ENCODE data around the gene PFKP.
"Not testable (repeated sequence)": the region's sequence is repeated elsewhere in the genome, so short reads cannot be mapped to it uniquely, and the experiment has no call there.

PFKP gene

DNA sequence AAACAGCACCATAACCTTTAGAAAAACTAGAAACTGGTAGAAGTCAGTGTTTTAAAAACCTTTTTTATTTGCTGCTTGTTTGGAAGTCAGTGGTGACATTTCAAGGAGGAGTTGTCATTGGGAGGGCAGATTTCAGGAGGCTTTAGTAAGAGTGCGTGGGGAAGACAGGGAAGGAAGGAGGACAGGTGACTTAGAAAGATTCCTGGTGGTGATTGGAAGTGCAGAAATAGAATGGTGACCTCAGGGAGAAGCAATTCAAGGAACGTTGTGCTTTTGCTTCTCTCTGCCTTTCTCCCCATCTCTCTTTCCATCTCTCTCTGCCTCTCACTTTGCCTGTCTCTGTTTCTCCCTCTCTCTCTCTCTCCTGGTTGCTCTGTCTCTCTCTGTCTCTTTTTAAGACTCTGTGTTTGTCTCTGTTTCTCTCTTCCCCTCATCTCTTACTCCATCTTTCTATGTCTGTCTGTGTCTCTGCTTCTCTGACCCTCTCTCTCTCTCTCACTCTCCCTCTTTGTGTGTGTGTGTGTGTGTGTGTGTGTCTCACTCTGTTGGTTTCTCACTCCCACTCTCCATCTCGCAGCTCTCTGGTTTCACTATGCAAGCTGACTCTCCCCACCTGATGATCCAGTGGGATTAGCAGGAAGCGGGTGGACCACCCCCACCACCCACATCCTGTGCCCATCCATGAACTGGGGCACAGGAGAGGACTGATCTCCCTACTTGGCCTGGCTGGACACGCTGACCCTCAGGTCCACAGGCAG lies 10.9 kb upstream of the PFKP start:
- no peak overlapping the region for H3K27ac ChIP-seq
- no peak for TF ChIP-seq ZFX (IDR thresholded peaks at IDR 0.05; ENCODE audit: borderline replicate concordance)
- TF ChIP-seq, protein P1, sequence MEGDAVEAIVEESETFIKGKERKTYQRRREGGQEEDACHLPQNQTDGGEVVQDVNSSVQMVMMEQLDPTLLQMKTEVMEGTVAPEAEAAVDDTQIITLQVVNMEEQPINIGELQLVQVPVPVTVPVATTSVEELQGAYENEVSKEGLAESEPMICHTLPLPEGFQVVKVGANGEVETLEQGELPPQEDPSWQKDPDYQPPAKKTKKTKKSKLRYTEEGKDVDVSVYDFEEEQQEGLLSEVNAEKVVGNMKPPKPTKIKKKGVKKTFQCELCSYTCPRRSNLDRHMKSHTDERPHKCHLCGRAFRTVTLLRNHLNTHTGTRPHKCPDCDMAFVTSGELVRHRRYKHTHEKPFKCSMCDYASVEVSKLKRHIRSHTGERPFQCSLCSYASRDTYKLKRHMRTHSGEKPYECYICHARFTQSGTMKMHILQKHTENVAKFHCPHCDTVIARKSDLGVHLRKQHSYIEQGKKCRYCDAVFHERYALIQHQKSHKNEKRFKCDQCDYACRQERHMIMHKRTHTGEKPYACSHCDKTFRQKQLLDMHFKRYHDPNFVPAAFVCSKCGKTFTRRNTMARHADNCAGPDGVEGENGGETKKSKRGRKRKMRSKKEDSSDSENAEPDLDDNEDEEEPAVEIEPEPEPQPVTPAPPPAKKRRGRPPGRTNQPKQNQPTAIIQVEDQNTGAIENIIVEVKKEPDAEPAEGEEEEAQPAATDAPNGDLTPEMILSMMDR (IDR thresholded peaks at IDR 0.05): no peak

DNA sequence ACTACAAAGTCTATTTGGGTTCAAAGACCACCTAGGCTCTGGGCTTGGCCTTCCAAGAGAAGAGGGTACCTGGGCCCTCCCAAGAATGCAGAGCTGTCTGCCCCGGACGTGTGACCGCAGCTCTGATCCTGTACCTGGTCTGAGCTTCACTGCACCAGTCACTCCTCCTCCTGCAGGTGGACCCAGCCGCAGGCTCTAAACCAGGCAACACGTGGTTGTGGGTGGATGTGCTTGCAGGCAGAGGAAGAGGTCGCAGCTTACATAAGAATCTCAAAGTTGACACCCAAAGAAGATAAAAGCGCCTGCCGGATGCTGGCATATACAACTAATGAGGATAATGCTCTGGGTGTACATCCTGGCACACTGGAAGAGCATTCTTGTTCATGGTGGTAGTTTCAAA lies 9.4 kb upstream of the PFKP start:
- H3K27ac ChIP-seq: no peak overlapping the region
- TF ChIP-seq, protein P1 (IDR thresholded peaks at IDR 0.05): no peak
- no peak for TF ChIP-seq ZFX (IDR thresholded peaks at IDR 0.05; ENCODE audit: borderline replicate concordance)

DNA sequence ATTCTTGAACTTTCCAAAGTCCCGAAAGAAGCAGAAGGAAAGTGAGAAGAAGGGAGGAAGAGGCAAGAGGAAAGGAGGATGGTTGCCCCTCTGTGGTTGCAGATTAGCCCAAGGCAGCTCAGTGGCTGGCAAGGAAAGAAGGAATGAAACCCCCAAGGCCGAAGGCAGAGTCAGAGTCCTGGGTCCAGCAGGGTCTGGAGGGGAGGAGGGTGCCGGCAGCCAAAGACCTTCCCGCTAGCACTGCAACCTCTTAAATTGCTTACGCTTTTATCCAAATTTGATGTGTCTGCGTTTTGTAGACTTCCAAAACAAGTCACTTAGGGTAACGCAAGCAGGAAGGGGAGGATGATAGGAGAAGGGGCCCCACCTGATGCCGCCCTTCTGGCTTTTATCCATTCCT lies 7.4 kb upstream of the PFKP start:
- H3K27ac ChIP-seq: no peak overlapping the region
- no peak for TF ChIP-seq ZFX (IDR thresholded peaks at IDR 0.05; ENCODE audit: borderline replicate concordance)
- TF ChIP-seq, protein P1 (IDR thresholded peaks at IDR 0.05): no peak

DNA sequence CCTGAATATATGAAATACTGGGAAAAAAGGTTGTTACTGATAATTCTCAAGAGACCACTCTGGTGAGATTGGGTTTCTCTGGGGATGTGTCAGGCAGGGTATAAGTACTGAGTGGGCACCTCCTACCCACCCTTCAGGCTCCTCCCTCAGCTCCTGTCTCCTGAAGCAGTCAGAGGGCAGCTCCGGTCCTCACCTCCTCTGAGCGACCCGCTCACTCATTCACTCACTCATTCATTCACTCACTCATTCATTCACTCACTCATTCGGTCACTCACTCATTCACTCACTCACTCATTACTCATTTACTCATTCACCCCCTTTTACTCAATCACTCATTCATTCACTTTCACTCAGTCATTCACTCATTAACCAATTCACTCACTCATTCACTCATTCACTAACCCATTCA lies 6.9 kb upstream of the PFKP start:
- TF ChIP-seq, protein P1 (IDR thresholded peaks at IDR 0.05): no peak
- TF ChIP-seq ZFX (IDR thresholded peaks at IDR 0.05; ENCODE audit: borderline replicate concordance): no peak
- no peak overlapping the region for H3K27ac ChIP-seq

DNA sequence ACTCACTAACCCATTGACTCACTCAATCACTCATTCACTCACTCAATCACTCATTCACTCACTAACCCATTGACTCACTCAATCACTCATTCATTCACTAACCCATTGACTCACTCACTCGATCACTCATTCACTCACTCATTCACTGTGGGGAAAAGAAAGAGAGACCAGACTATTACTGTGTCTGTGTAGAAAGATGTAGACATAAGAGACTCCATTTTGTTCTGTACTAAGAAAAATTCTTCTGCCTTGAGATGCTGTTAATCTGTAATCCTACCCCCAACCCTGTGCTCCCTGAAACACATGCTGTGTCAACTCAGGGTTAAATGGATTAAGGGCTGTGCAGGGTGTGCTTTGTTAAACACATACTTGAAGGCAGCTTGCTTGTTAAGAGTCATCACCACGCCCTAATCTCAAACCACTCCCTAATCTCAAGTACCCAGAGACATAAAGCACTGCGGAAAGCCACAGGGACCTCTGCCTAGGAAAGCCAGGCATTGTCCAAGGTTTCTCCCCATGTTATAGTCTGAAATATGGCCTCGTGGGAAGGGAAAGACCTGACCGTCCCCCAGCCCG lies 5.9 kb upstream of the PFKP start:
- H3K27ac ChIP-seq: not testable (repeated sequence)

DNA sequence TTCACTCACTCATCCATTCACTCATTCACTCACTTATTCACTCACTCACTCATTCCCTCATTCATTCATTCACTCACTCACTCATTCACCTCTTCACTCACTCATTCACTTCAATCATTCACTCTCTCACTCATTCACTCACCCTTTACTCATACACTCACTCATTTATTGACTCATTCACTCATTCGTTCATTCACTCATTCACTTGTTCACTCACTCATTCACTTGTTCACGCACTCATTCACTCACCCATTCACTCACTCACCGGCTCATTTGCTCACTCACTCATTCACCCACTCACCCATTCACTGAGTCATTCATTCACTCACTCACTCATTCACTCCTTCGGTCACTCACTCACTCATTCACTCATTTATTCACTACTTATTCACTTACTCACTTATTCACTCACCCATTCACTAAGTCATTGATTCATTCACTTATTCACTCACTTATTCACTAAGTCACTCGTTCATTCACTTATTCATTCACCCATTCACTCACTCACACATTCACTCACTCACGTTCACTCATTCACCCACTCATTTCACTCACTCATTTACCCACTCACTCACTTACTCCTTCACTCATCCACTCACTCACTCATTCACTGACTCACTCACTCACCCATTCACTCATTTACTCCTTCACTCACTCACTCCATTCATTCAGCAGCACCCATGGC lies 4.7 kb upstream of the PFKP start:
- no peak overlapping the region for H3K27ac ChIP-seq
- no peak for TF ChIP-seq ZFX (IDR thresholded peaks at IDR 0.05; ENCODE audit: borderline replicate concordance)

DNA sequence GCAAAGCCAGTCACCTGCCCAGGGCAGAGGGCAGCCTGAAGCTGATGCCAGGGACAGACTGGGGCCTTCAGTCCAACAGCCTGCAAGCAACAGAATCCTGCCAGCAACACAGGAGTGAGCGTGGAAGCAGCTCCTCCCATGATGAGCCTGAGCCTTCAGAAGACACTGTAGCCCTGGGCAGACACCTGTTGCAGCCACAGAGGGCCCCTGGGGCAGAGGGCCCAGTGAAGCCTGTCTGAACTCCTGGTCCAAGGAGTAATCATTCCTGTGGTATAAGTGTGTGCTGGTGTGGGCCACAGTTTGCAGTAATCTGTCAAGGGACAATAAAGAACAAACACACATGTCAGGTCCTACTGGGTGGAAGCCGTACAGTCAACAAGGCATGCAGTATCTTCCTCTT lies 2.9 kb upstream of the PFKP start:
- no peak overlapping the region for H3K27ac ChIP-seq
- TF ChIP-seq ZFX (IDR thresholded peaks at IDR 0.05; ENCODE audit: borderline replicate concordance): no peak
- TF ChIP-seq, protein P1 (IDR thresholded peaks at IDR 0.05): no peak

DNA sequence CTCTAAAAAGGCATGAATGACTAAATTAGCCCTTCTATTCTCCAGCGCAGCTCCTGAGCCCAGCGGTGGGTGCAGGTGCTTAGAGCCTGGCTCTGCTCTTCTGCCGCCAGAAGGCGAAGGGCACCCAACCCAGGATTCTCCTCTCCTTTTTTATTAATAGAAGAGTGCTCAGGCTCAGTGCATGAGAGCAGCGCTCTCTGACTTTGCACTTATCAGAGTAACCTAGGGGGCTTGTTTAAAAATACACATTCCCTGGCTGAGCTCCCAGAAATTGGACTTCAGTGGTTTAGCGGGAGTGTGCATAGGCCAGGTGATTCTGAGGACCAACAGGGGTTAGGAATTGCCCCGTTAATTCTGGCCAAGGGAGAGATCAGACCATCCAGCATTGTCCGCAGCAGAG lies 1.7 kb upstream of the PFKP start:
- no peak overlapping the region for H3K27ac ChIP-seq
- TF ChIP-seq, protein P1 (IDR thresholded peaks at IDR 0.05): no peak
- TF ChIP-seq ZFX (IDR thresholded peaks at IDR 0.05; ENCODE audit: borderline replicate concordance): no peak
